K562 (cell line): ENCODE data around the gene EFNA5.

ENCODE experiments used
- DNMT1 ChIP-seq: fragments of 450-650 bp; IDR thresholded peaks from 2 replicates; pipeline ENCODE4 v1.6.1; 2016; ENCODE audit warnings: antibody characterized with exemption, mild to moderate bottlenecking
- FUS ChIP-seq: fragments of 200-400 bp; formaldehyde crosslinking; optimal IDR thresholded peaks from 2 replicates; pipeline ENCODE3; 2017; ENCODE audit warnings: low read depth, low read length
- KLF6 ChIP-seq: fragments of 250-450 bp; sonication (Bioruptor Pico); IDR thresholded peaks from 2 replicates; pipeline ENCODE4 v1.4.0; 2020; ENCODE audit warnings: mild to moderate bottlenecking, moderate library complexity, borderline replicate concordance
- NEUROD1 ChIP-seq: fragments of 150-350 bp; IDR thresholded peaks from 2 replicates; pipeline ENCODE4 v1.6.1; 2014; ENCODE audit warnings: borderline replicate concordance, low read length, low read depth; ENCODE audit not compliant: partially characterized antibody
- NFRKB ChIP-seq: fragments of 450-650 bp; IDR thresholded peaks from 2 replicates; pipeline ENCODE4 v1.6.1; 2016; ENCODE audit warnings: low read depth
- RNF2 ChIP-seq: sonication (generic); IDR thresholded peaks from 2 replicates; pipeline ENCODE4 v1.6.1; 2016
- TGIF2 ChIP-seq: sonication (generic); formaldehyde crosslinking; IDR thresholded peaks from 2 replicates; pipeline ENCODE4 v1.8.1; 2022; ENCODE audit warnings: mild to moderate bottlenecking, missing genetic modification reagents, moderate library complexity
- YY1 ChIP-seq, 3 experiments: IDR thresholded peaks; 2 replicates each; pipeline ENCODE4 v1.6.1; 2011; ENCODE audit warnings: low read length in 2 of 3, mild to moderate bottlenecking in 2 of 3, moderate library complexity in 2 of 3, borderline replicate concordance in 1 of 3, control low read depth in 1 of 3, low read depth in 1 of 3; ENCODE audit not compliant: insufficient read depth in 3 of 3, insufficient replicate concordance in 2 of 3, control insufficient read depth in 1 of 3, insufficient read length in 1 of 3; ENCODE audit errors: extremely low read depth in 1 of 3
- TF ChIP-seq, protein P1 (sequence below): fragments of 450-650 bp; formaldehyde crosslinking; IDR thresholded peaks from 2 replicates; pipeline ENCODE4 v1.4.0; 2020; ENCODE audit warnings: mild to moderate bottlenecking, mixed read lengths

DNA sequence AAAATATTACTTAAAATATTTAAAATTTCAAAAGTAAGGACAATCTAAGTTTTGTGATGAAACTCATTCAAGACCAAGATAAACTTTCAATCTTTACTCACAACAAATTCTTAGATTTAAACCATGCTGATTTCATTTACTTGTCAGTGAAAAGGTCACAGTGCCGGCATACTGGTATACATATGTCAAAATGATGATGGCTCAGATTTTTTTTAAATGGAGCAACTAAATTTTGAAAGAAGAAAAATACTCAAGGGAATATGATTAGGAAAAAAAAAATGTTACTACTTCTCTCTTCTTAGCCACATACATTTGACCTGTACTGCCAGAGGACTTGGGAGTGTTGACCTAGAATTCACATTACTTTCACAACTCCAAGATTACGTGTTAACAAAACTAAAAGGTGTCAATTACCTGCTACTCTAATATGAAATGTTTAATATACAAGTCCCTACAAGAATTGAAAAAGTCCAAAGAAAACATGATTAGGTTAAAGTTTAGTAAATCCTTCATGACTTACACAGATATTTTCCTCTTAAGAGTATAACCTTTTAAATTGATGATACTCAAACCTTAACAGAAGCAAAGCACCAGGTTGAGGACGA is 4.6 kb downstream of the EFNA5 start:
- TF ChIP-seq, protein P1, sequence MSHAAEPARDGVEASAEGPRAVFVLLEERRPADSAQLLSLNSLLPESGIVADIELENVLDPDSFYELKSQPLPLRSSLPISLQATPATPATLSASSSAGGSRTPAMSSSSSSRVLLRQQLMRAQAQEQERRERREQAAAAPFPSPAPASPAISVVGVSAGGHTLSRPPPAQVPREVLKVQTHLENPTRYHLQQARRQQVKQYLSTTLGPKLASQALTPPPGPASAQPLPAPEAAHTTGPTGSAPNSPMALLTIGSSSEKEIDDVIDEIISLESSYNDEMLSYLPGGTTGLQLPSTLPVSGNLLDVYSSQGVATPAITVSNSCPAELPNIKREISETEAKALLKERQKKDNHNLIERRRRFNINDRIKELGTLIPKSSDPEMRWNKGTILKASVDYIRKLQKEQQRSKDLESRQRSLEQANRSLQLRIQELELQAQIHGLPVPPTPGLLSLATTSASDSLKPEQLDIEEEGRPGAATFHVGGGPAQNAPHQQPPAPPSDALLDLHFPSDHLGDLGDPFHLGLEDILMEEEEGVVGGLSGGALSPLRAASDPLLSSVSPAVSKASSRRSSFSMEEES (CRISPR knock-in tag), result no peak
- no peak for TF ChIP-seq NFRKB
- TF ChIP-seq TGIF2 (CRISPR knock-in tag), result no peak
- TF ChIP-seq YY1 (IDR thresholded peaks at IDR 0.05; ENCODE audit: borderline replicate concordance in 1 of 3, control insufficient read depth in 1 of 3, extremely low read depth in 1 of 3, insufficient read depth in 3 of 3, insufficient read length in 1 of 3, insufficient replicate concordance in 2 of 3, low read depth in 1 of 3, low read length in 2 of 3), result no peak
- TF ChIP-seq DNMT1, result no peak
- TF ChIP-seq NEUROD1, result no peak
- no peak for TF ChIP-seq FUS
- TF ChIP-seq RNF2, result no peak
- TF ChIP-seq KLF6 (CRISPR knock-in tag), result no peak
